Measurements from ENCODE around the gene PREX1.
A peak's percentile ranks its signal among the peaks of the same experiment; 100 is the strongest.

PREX1 gene

GRCh38 chr20:48739395-48740291 lies 88.2 kb downstream of the PREX1 start:
- DNase-seq (ENCODE audit: low spot score in 2 of 2) (peak in 1 of 2 donors; percentile 25), ATAC-seq (replicated peaks; ENCODE audit: extremely low read depth, poor library complexity, severe bottlenecking) (peak; percentile 76)
- Mint-ChIP-seq H3K4me1 (peaks cover 65% of the 10 kb centered on the region), H3K27me3 (no peaks in the 10 kb centered on the region), H3K27ac (ENCODE audit: low read depth) (peak overlapping the region; percentile 98), H3K4me3 (peak overlapping the region; percentile 69), H3K36me3 (ENCODE audit: insufficient read depth) (peaks cover 48% of the 10 kb centered on the region), H3K9me3 (no peaks in the 10 kb centered on the region)

- peak overlapping the region; percentile 69 for H3K4me3 Mint-ChIP-seq
- peaks cover 62% of the 10 kb centered on the region for H3K4me1 Mint-ChIP-seq
- peak; percentile 87 for ATAC-seq (replicated peaks; ENCODE audit: extremely low read depth, poor library complexity, severe bottlenecking)
- H3K27ac Mint-ChIP-seq (ENCODE audit: low read depth), result peak overlapping the region; percentile 98
- H3K9me3 Mint-ChIP-seq, result no peaks in the 10 kb centered on the region
- H3K36me3 Mint-ChIP-seq (ENCODE audit: insufficient read depth), result peaks cover 42% of the 10 kb centered on the region
- no peaks in the 10 kb centered on the region for H3K27me3 Mint-ChIP-seq
- DNase-seq (ENCODE audit: low spot score in 2 of 2), result peak in 1 of 2 donors; percentile 37
Observed at GRCh38 chr20:48738399-48739304, 89.1 kb downstream of the PREX1 start.

- H3K4me1 Mint-ChIP-seq, result peaks cover 62% of the 10 kb centered on the region
- H3K36me3 Mint-ChIP-seq (ENCODE audit: insufficient read depth), result peaks cover 42% of the 10 kb centered on the region
- no peaks in the 10 kb centered on the region for H3K27me3 Mint-ChIP-seq
- H3K4me3 Mint-ChIP-seq, result peak overlapping the region; percentile 69
- peak overlapping the region; percentile 98 for H3K27ac Mint-ChIP-seq (ENCODE audit: low read depth)
- ATAC-seq (replicated peaks; ENCODE audit: extremely low read depth, poor library complexity, severe bottlenecking) (no peak), DNase-seq (ENCODE audit: low spot score in 2 of 2) (no peak)
- H3K9me3 Mint-ChIP-seq, result no peaks in the 10 kb centered on the region
Observed at GRCh38 chr20:48738094-48738398, 89.8 kb downstream of the PREX1 start.

DNA sequence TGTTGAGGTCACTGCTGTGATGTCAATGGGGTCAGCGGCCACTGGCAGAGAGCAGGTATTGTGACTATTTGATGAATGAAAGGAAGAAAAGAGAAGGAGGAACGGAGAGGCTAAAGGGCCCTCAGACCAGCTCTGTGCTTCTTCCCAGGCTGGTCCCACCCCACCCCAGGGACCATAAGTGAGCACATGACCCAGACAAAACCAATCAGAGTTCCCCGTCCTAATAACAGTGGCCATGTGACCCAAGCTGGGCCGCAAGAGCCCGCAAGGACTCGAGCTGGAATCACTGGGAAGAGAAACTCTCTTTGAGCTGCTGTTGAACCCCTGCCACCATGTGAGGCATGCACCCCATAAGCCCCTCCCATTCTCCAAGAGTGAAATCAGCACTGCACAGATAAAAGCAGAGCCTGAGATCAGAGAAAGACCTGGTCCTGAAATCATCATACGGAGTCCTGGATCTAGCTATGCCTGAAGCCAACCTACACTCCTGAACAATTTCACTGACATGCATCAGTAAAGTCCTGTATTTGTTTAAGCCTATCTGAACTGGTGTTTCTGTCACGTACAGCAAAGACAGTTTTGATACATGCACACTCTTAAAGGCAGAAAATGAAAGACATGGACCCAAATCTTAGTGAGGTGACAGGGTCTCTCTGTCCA lies 90.2 kb downstream of the PREX1 start:
- no peaks in the 10 kb centered on the region for H3K9me3 Mint-ChIP-seq
- ATAC-seq (replicated peaks; ENCODE audit: extremely low read depth, poor library complexity, severe bottlenecking), result no peak
- H3K4me3 Mint-ChIP-seq, result peak overlapping the region; percentile 69
- no peaks in the 10 kb centered on the region for H3K27me3 Mint-ChIP-seq
- DNase-seq (ENCODE audit: low spot score in 2 of 2), result no peak
- H3K27ac Mint-ChIP-seq (ENCODE audit: low read depth), result peak overlapping the region; percentile 98
- H3K36me3 Mint-ChIP-seq (ENCODE audit: insufficient read depth), result peaks cover 42% of the 10 kb centered on the region
- peaks cover 64% of the 10 kb centered on the region for H3K4me1 Mint-ChIP-seq

- Mint-ChIP-seq H3K27me3 (no peaks in the 10 kb centered on the region), H3K4me3 (peak overlapping the region; percentile 56), H3K9me3 (no peaks in the 10 kb centered on the region), H3K4me1 (peaks cover 68% of the 10 kb centered on the region), H3K36me3 (ENCODE audit: insufficient read depth) (peaks cover 43% of the 10 kb centered on the region), H3K27ac (ENCODE audit: low read depth) (peak overlapping the region; percentile 77)
- no peak for DNase-seq (ENCODE audit: low spot score in 2 of 2)
- no peak for ATAC-seq (replicated peaks; ENCODE audit: extremely low read depth, poor library complexity, severe bottlenecking)
Observed at GRCh38 chr20:48736636-48737035, 91.2 kb downstream of the PREX1 start.

DNA sequence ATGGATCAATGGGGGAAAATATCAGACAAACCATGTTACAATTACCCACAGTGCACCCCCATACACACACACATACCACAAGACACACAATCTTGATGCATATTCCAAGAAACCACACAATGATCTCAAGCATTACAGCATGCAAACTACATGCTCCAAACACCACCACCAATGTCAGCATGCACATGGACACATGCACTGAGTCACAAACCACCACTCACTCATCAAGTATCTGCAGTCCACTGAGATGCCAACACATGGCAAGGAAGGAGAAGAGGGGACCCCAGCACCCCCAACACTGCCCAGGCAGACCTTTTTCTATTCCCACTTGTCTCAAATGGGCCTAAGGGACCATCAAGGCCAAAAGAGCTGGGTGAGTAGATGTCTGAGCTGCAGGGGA lies 91.6 kb downstream of the PREX1 start:
- Mint-ChIP-seq H3K27ac (ENCODE audit: low read depth) (peak overlapping the region; percentile 77), H3K9me3 (no peaks in the 10 kb centered on the region), H3K27me3 (no peaks in the 10 kb centered on the region), H3K4me3 (peak overlapping the region; percentile 56), H3K36me3 (ENCODE audit: insufficient read depth) (peaks cover 41% of the 10 kb centered on the region), H3K4me1 (peaks cover 65% of the 10 kb centered on the region)
- ATAC-seq (replicated peaks; ENCODE audit: extremely low read depth, poor library complexity, severe bottlenecking), result no peak
- DNase-seq (ENCODE audit: low spot score in 2 of 2), result no peak

DNA sequence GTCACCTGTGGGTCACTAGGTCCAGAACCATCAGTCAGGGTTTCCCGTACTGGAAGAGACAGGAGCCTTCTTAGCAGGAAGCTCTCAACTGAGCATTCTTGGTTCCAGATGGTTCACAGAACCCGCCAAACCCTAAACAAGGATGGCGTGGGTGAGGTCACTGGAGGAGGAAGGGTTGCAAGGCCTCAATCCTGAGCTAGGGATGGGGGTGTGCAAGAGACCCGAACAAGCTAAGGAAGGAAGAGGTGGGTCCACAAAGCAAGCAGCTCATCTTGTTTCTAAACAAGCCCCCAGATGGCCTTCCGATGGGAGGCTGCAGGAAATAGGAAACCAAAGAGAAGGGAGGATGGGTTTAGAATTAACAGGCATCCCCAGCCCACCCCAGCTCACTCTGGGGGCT lies 92.7 kb downstream of the PREX1 start:
- H3K27me3 Mint-ChIP-seq, result no peaks in the 10 kb centered on the region

GRCh38 chr20:48734104-48734749 lies 93.6 kb downstream of the PREX1 start:
- H3K27me3 Mint-ChIP-seq, result no peaks in the 10 kb centered on the region
- peaks cover 69% of the 10 kb centered on the region for H3K4me1 Mint-ChIP-seq
- ATAC-seq (replicated peaks; ENCODE audit: extremely low read depth, poor library complexity, severe bottlenecking), result no peak
- H3K4me3 Mint-ChIP-seq, result no peak overlapping the region
- H3K36me3 Mint-ChIP-seq (ENCODE audit: insufficient read depth), result peaks cover 49% of the 10 kb centered on the region
- H3K27ac Mint-ChIP-seq (ENCODE audit: low read depth), result no peak overlapping the region
- H3K9me3 Mint-ChIP-seq, result no peaks in the 10 kb centered on the region
- DNase-seq (ENCODE audit: low spot score in 2 of 2), result no peak

More for the DNA sequence above, 92.7 kb downstream of the PREX1 start:
- Mint-ChIP-seq H3K36me3 (ENCODE audit: insufficient read depth) (peaks cover 43% of the 10 kb centered on the region), H3K4me1 (peaks cover 69% of the 10 kb centered on the region), H3K4me3 (no peak overlapping the region), H3K27ac (ENCODE audit: low read depth) (no peak overlapping the region), H3K9me3 (no peaks in the 10 kb centered on the region)
- ATAC-seq (replicated peaks; ENCODE audit: extremely low read depth, poor library complexity, severe bottlenecking), result no peak
- no peak for DNase-seq (ENCODE audit: low spot score in 2 of 2)

DNA sequence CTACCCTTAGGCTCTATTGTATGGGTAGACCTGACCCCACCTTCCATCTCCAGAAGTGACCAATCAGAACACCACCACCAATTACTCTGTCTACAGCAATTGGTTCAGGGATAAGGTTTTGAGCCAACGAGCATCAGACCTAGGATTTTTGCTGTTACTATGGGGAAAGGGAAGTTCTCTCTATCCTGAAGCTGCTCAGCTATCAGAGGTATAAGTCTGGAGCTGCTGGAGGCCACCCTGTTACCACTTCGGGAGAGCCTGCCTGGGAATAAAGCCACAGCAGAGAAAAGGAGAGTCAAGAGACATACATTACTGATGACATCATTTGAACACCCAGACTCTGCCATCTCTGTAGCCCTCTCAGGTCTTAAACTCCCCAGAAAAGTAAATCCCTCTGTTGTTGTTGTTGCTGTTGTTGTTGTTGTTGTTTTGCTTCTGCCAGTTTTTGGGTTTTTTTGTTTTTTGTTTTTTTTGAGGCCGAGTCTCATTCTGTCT lies 94.5 kb downstream of the PREX1 start:
- peaks cover 67% of the 10 kb centered on the region for H3K4me1 Mint-ChIP-seq
- H3K36me3 Mint-ChIP-seq (ENCODE audit: insufficient read depth), result peaks cover 45% of the 10 kb centered on the region
- ATAC-seq (replicated peaks; ENCODE audit: extremely low read depth, poor library complexity, severe bottlenecking) (no peak), DNase-seq (ENCODE audit: low spot score in 2 of 2) (no peak)
- no peak overlapping the region for H3K4me3 Mint-ChIP-seq
- H3K9me3 Mint-ChIP-seq, result no peaks in the 10 kb centered on the region
- no peaks in the 10 kb centered on the region for H3K27me3 Mint-ChIP-seq
- no peak overlapping the region for H3K27ac Mint-ChIP-seq (ENCODE audit: low read depth)

DNA sequence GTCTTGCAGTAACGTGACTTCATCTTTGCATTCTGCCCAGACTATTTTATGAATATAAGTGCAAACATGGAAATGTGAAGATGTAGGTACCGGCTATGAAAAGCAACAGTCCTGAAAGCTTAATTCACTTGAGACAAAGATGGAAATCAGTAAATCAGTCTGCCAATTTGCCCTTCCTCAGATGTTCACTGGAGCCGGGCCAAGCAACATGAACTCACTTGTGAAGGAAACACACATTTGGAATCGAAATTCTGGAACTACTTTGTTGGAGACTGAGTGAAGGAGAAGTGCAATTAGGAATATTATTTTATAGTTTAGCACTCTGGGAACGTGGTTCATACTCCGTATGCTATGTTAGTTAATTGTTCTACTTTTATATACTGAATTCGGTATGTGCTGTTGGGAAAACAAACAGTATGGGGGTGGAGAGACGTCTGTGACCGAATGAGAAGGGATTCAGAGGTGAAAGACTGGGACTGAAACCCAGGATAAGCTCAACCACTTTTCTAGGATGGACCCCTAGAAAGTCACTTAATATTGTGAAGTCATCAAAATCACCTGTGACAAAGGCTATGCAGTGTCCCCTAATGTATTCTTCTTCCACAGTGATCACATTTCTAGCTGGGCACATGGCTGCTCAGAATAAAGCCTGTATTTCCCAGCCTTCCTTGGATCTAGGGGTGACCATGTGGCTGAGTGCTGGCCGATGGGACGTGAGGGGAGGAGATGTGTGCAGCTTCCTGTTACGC lies 95.5 kb downstream of the PREX1 start:
- ATAC-seq (replicated peaks; ENCODE audit: extremely low read depth, poor library complexity, severe bottlenecking), result no peak
- no peaks in the 10 kb centered on the region for H3K27me3 Mint-ChIP-seq
- H3K27ac Mint-ChIP-seq (ENCODE audit: low read depth), result no peak overlapping the region
- no peak for DNase-seq (ENCODE audit: low spot score in 2 of 2)
- H3K36me3 Mint-ChIP-seq (ENCODE audit: insufficient read depth), result peaks cover 45% of the 10 kb centered on the region
- peaks cover 66% of the 10 kb centered on the region for H3K4me1 Mint-ChIP-seq
- H3K9me3 Mint-ChIP-seq, result no peaks in the 10 kb centered on the region
- H3K4me3 Mint-ChIP-seq, result no peak overlapping the region

DNA sequence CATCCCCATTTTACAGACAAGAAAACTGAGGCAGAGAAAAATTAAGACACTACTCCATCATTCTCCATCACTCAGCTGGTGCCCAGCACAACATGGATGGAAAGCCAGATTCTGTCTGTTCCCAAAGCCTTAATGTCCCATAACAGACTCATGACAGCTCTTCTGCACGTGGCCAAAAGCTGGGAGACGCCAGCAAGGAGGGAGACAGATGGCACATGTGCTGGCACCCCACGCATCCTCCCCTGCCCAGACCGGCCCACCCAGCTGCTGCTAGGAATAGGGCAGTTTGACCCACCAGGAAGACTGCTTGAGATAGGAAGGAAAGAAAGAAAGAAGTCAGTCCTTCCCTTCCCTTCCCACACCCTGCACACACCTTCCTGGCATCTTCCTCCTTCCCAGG lies 96.3 kb downstream of the PREX1 start:
- Mint-ChIP-seq H3K4me3 (no peak overlapping the region), H3K36me3 (ENCODE audit: insufficient read depth) (peaks cover 45% of the 10 kb centered on the region), H3K27ac (ENCODE audit: low read depth) (peak overlapping the region; percentile 4), H3K9me3 (no peaks in the 10 kb centered on the region), H3K4me1 (peaks cover 65% of the 10 kb centered on the region), H3K27me3 (no peaks in the 10 kb centered on the region)
- DNase-seq (ENCODE audit: low spot score in 2 of 2) (no peak), ATAC-seq (replicated peaks; ENCODE audit: extremely low read depth, poor library complexity, severe bottlenecking) (no peak)
